ENCODE results near the gene DSE.

Gene DSE

GRCh38 chr6:116387374-116387773, 16.6 kb downstream of the DSE start:
- H3K27me3 ChIP-seq (replicated peaks; ENCODE audit: control insufficient read depth, insufficient read depth, low read length): no peaks in the 10 kb centered on the region
- no peaks in the 10 kb centered on the region for H3K36me3 ChIP-seq (ENCODE audit: control insufficient read depth, insufficient read depth, low read length, severe bottlenecking)
- no peaks in the 10 kb centered on the region for H3K9me3 ChIP-seq (ENCODE audit: control insufficient read depth, low read length)
- DNase-seq (ENCODE audit: low read depth): peak; percentile 52
- H3K4me3 ChIP-seq (ENCODE audit: low read length): peak overlapping the region; percentile 57
- H3K4me1 ChIP-seq (ENCODE audit: control insufficient read depth, insufficient read depth, low read length): peaks cover 63% of the 10 kb centered on the region
- peak overlapping the region; percentile 31 for H3K9ac ChIP-seq (ENCODE audit: low read length)

GRCh38 chr6:116388924-116389323, 18.2 kb downstream of the DSE start:
- Histone ChIP-seq H3K9me3 (ENCODE audit: control insufficient read depth, low read length) (no peaks in the 10 kb centered on the region), H3K9ac (ENCODE audit: low read length) (no peak overlapping the region), H3K4me3 (ENCODE audit: low read length) (no peak overlapping the region), H3K27me3 (replicated peaks; ENCODE audit: control insufficient read depth, insufficient read depth, low read length) (no peaks in the 10 kb centered on the region), H3K36me3 (ENCODE audit: control insufficient read depth, insufficient read depth, low read length, severe bottlenecking) (peaks cover 3% of the 10 kb centered on the region), H3K4me1 (ENCODE audit: control insufficient read depth, insufficient read depth, low read length) (peaks cover 69% of the 10 kb centered on the region)
- DNase-seq (ENCODE audit: low read depth): no peak

DNA sequence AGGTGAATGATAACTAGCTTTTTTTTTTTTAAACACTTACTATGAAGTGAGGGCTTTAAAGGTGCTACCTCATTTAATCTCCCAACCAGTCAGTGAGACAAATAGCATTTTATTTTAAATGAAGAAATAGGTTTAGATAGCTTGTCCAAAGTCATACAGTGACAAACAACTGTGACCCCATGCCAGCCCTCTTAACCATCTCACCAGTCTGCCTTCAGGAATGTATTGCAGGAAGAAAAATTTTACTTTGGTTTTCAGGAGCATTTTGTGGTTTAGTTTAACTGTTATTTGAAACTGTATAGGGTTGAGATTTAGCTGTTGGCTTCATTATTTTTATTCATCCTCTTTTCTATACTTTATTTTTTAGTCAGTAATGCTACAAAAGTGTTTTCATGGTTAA, 18.6 kb downstream of the DSE start:
- no peak overlapping the region for H3K9ac ChIP-seq (ENCODE audit: low read length)
- no peaks in the 10 kb centered on the region for H3K9me3 ChIP-seq (ENCODE audit: control insufficient read depth, low read length)
- peak; percentile 50 for DNase-seq (ENCODE audit: low read depth)
- H3K36me3 ChIP-seq (ENCODE audit: control insufficient read depth, insufficient read depth, low read length, severe bottlenecking): peaks cover 3% of the 10 kb centered on the region
- H3K4me1 ChIP-seq (ENCODE audit: control insufficient read depth, insufficient read depth, low read length): peaks cover 72% of the 10 kb centered on the region
- no peak overlapping the region for H3K4me3 ChIP-seq (ENCODE audit: low read length)
- H3K27me3 ChIP-seq (replicated peaks; ENCODE audit: control insufficient read depth, insufficient read depth, low read length): no peaks in the 10 kb centered on the region

DNA sequence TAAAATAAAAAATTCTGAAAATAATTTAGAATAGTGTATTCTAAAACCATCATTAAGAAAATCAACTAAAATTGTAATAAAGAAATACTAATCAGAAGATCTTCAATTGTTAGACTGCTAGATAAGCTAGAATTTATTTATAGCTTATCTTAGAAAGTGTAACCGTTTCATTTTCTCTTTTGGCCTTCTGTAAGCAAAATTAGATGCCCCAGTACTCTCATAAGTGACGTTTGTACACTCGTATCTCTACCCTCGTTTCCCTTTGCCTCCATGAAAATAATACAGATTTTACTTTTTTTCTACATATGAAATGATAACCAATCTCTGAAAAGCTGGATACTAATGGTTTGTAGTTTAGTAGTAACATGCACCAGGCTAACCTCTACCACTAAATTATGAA, 19.8 kb downstream of the DSE start:
- Histone ChIP-seq H3K36me3 (ENCODE audit: control insufficient read depth, insufficient read depth, low read length, severe bottlenecking) (peaks cover 3% of the 10 kb centered on the region), H3K9me3 (ENCODE audit: control insufficient read depth, low read length) (no peaks in the 10 kb centered on the region), H3K4me1 (ENCODE audit: control insufficient read depth, insufficient read depth, low read length) (peaks cover 62% of the 10 kb centered on the region), H3K4me3 (ENCODE audit: low read length) (no peak overlapping the region), H3K9ac (ENCODE audit: low read length) (peak overlapping the region; percentile 23), H3K27me3 (replicated peaks; ENCODE audit: control insufficient read depth, insufficient read depth, low read length) (no peaks in the 10 kb centered on the region)
- DNase-seq (ENCODE audit: low read depth): no peak

DNA sequence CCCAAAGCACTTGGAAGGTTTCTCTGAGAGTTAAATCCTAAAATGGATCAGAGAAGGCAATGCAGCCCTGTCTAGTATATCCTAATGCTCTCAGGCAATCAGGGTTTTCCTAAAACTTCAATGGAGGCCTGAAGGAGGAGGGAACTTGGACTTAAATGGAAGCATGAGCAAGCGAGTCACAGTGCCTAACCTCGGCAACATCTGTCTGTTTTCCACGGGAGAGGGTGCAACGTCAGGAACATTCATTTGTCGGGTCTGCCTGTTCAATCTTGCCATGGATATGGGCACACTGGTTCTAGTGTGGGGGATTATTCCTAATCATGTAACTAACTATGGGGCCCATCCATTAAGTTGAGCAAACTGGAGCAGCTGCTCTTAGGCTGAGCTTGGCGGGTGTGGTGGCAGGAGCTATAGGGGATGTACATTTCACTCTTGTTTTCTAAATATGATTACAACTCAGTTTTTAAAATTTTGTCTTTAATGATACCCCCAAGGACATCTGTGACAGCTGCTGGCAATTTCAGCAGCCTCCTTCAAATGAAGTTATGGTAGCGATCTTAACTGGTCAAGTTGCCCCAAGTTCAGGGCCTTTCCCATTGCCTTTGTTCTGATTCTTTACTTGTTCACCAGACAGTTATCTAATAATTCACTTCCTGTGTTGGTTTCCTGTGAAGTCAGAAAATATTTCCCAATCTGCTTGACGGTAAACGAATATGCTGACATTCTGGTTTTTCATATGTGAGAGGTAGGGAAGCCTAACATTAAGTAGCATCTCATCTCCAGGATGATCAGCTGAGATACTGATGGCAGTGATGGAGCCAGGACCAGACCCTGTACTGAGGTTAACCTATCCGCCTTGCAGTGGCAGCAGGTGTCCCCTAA, 21.6 kb downstream of the DSE start:
- Histone ChIP-seq H3K9ac (ENCODE audit: low read length) (no peak overlapping the region), H3K4me1 (ENCODE audit: control insufficient read depth, insufficient read depth, low read length) (peaks cover 55% of the 10 kb centered on the region)

GRCh38 chr6:116393430-116393829, 22.7 kb downstream of the DSE start:
- peaks cover 3% of the 10 kb centered on the region for H3K36me3 ChIP-seq (ENCODE audit: control insufficient read depth, insufficient read depth, low read length, severe bottlenecking)
- no peak overlapping the region for H3K4me3 ChIP-seq (ENCODE audit: low read length)
- peaks cover 54% of the 10 kb centered on the region for H3K4me1 ChIP-seq (ENCODE audit: control insufficient read depth, insufficient read depth, low read length)
- H3K27me3 ChIP-seq (replicated peaks; ENCODE audit: control insufficient read depth, insufficient read depth, low read length): no peaks in the 10 kb centered on the region
- no peak overlapping the region for H3K9ac ChIP-seq (ENCODE audit: low read length)
- peak; percentile 15 for DNase-seq (ENCODE audit: low read depth)
- H3K9me3 ChIP-seq (ENCODE audit: control insufficient read depth, low read length): no peaks in the 10 kb centered on the region

More for the DNA sequence above, 21.6 kb downstream of the DSE start:
- Histone ChIP-seq H3K4me3 (ENCODE audit: low read length) (no peak overlapping the region), H3K9me3 (ENCODE audit: control insufficient read depth, low read length) (no peaks in the 10 kb centered on the region), H3K27me3 (replicated peaks; ENCODE audit: control insufficient read depth, insufficient read depth, low read length) (no peaks in the 10 kb centered on the region), H3K36me3 (ENCODE audit: control insufficient read depth, insufficient read depth, low read length, severe bottlenecking) (peaks cover 3% of the 10 kb centered on the region)
- no peak for DNase-seq (ENCODE audit: low read depth)

DNA sequence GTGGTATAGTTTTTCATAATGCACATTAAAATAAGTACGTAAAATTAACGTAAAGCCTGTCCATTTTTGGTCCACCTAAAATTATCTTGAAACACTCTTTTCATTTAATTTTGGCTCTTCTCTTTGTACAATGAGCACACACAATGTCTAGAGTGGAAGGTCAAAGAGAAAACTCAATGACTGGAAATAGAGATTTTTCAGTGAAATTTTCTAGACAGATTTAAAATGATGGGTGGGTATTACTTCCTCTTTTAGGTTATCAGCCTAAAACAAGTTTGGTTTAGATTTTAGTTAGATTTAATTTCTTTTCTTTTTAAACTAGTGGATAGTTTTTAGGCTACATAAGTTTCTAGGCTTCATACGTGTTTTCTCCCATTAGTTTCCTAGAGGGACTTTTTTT, 24.9 kb downstream of the DSE start:
- Histone ChIP-seq H3K4me1 (ENCODE audit: control insufficient read depth, insufficient read depth, low read length) (peaks cover 57% of the 10 kb centered on the region), H3K4me3 (ENCODE audit: low read length) (no peak overlapping the region), H3K36me3 (ENCODE audit: control insufficient read depth, insufficient read depth, low read length, severe bottlenecking) (peaks cover 8% of the 10 kb centered on the region), H3K27me3 (replicated peaks; ENCODE audit: control insufficient read depth, insufficient read depth, low read length) (no peaks in the 10 kb centered on the region), H3K9ac (ENCODE audit: low read length) (no peak overlapping the region), H3K9me3 (ENCODE audit: control insufficient read depth, low read length) (no peaks in the 10 kb centered on the region)
- DNase-seq (ENCODE audit: low read depth): no peak

GRCh38 chr6:116396441-116396840, 25.7 kb downstream of the DSE start:
- H3K36me3 ChIP-seq (ENCODE audit: control insufficient read depth, insufficient read depth, low read length, severe bottlenecking): peaks cover 8% of the 10 kb centered on the region
- peaks cover 59% of the 10 kb centered on the region for H3K4me1 ChIP-seq (ENCODE audit: control insufficient read depth, insufficient read depth, low read length)
- no peak overlapping the region for H3K4me3 ChIP-seq (ENCODE audit: low read length)
- no peaks in the 10 kb centered on the region for H3K9me3 ChIP-seq (ENCODE audit: control insufficient read depth, low read length)
- no peaks in the 10 kb centered on the region for H3K27me3 ChIP-seq (replicated peaks; ENCODE audit: control insufficient read depth, insufficient read depth, low read length)
- peak; percentile 36 for DNase-seq (ENCODE audit: low read depth)
- no peak overlapping the region for H3K9ac ChIP-seq (ENCODE audit: low read length)

- Histone ChIP-seq H3K9me3 (ENCODE audit: control insufficient read depth, low read length) (no peaks in the 10 kb centered on the region), H3K27me3 (replicated peaks; ENCODE audit: control insufficient read depth, insufficient read depth, low read length) (no peaks in the 10 kb centered on the region), H3K4me3 (ENCODE audit: low read length) (peak overlapping the region; percentile 67), H3K4me1 (ENCODE audit: control insufficient read depth, insufficient read depth, low read length) (peaks cover 69% of the 10 kb centered on the region), H3K36me3 (ENCODE audit: control insufficient read depth, insufficient read depth, low read length, severe bottlenecking) (peaks cover 6% of the 10 kb centered on the region), H3K9ac (ENCODE audit: low read length) (peak overlapping the region; percentile 80)
- DNase-seq (ENCODE audit: low read depth): peak; percentile 75
These were observed 27.2 kb downstream of the DSE start for GRCh38 chr6:116397914-116398313.

- Histone ChIP-seq H3K36me3 (ENCODE audit: control insufficient read depth, insufficient read depth, low read length, severe bottlenecking) (peaks cover 5% of the 10 kb centered on the region), H3K4me1 (ENCODE audit: control insufficient read depth, insufficient read depth, low read length) (peaks cover 70% of the 10 kb centered on the region), H3K4me3 (ENCODE audit: low read length) (peak overlapping the region; percentile 67), H3K9ac (ENCODE audit: low read length) (peak overlapping the region; percentile 80), H3K9me3 (ENCODE audit: control insufficient read depth, low read length) (no peaks in the 10 kb centered on the region), H3K27me3 (replicated peaks; ENCODE audit: control insufficient read depth, insufficient read depth, low read length) (no peaks in the 10 kb centered on the region)
- DNase-seq (ENCODE audit: low read depth): peak; percentile 72
These were observed 27.7 kb downstream of the DSE start for GRCh38 chr6:116398316-116399010.

GRCh38 chr6:116399287-116399686, 28.5 kb downstream of the DSE start:
- Histone ChIP-seq H3K4me1 (ENCODE audit: control insufficient read depth, insufficient read depth, low read length) (peaks cover 70% of the 10 kb centered on the region), H3K9ac (ENCODE audit: low read length) (peak overlapping the region; percentile 80), H3K36me3 (ENCODE audit: control insufficient read depth, insufficient read depth, low read length, severe bottlenecking) (peaks cover 10% of the 10 kb centered on the region), H3K4me3 (ENCODE audit: low read length) (peak overlapping the region; percentile 24), H3K9me3 (ENCODE audit: control insufficient read depth, low read length) (no peaks in the 10 kb centered on the region), H3K27me3 (replicated peaks; ENCODE audit: control insufficient read depth, insufficient read depth, low read length) (no peaks in the 10 kb centered on the region)
- DNase-seq (ENCODE audit: low read depth): no peak
